NOMO-1 treated with dmso at 0.1 percent for 144 hours (cell line): ENCODE data around the gene FTO.

ENCODE experiments used
- DNase-seq: peaks from one replicate; lab custom pipeline; 2025; ENCODE audit not compliant: unreplicated experiment; lab: John Stamatoyannopoulos, UW

The FTO gene

GRCh38 chr16:53895433-53895832 is 191.5 kb downstream of the FTO start:
- DNase-seq, result no peak

- DNase-seq, result no peak
Observed at GRCh38 chr16:53895851-53896250, 191.9 kb downstream of the FTO start.

DNA sequence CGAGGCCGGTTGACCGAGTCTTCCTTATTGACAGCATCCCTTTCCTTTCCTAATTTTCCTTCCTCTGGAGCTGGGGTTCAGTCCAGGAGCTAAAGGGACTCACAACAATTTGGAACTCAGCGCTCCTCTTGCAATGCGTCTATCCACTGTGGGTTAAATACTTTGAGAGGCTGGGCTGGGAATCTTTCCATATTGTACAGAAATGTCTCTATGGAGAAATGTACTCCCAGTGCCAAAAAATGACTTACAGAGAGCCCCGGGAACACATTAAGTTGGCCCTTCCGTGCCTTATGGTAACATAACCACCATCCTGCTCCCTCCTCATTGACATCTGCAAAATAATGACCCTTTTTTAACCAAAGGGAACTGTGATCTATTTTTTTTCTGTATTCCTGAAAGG is 192.8 kb downstream of the FTO start:
- no peak for DNase-seq

DNA sequence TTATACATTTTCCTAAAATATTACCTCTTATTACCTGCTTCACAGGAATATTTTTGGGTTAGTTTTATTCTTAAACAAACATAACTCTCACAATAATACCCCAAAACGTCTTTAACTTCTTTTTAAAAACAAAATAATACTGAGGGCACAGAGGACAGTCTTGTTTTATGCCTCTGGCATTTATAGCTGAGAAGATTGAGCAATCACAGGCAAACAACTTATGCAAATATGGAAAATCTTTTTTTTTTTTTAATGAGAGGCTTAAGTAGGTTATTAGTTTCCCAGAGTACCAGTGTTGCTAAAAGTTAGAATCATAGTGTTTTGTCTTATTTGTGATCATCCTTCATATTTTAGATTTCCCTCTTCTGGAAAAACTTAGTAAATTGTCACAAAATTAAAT is 195.0 kb downstream of the FTO start:
- DNase-seq, result no peak

DNA sequence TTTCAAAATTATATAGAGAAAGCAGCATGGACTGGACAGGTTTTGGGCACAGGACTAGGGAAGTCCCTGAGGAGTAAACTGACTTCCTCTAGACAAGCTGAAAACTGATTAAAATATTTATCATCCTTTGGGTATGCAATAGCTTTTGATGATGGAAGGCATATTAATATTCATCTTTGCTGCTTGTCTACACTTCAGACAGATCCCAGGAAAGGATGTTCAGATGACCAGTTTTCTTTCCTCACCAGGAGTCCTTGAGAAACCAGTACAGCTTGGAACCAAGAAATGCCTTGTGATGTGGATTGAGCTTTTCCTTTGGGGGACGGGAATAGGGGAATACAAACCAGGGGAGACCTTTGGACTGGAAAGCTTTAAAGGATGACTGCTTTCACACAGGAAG is 195.5 kb downstream of the FTO start:
- DNase-seq, result no peak

GRCh38 chr16:53900667-53901066 is 196.7 kb downstream of the FTO start:
- DNase-seq, result no peak

GRCh38 chr16:53901408-53901807 is 197.5 kb downstream of the FTO start:
- DNase-seq, result no peak

GRCh38 chr16:53904533-53904932 is 200.6 kb downstream of the FTO start:
- no peak for DNase-seq

DNA sequence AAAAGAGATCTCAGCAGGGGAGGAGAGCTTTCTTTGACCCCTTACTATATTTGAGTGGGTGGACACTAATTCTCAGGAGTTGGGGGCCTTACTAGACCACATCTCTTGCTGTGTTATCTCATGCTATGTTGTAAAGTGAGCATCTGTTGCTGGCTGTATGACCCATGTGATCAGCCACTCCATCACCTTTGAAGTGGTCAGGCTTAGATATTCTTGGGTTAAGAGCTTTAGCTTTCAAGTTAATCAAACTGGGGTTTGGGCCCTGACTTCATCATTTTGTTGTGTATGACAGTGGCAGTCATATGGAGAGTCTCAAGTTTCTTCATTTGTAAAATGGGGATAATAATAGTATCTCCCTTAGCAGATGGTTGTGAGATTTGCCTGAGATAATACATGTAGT is 201.1 kb downstream of the FTO start:
- DNase-seq, result no peak

DNA sequence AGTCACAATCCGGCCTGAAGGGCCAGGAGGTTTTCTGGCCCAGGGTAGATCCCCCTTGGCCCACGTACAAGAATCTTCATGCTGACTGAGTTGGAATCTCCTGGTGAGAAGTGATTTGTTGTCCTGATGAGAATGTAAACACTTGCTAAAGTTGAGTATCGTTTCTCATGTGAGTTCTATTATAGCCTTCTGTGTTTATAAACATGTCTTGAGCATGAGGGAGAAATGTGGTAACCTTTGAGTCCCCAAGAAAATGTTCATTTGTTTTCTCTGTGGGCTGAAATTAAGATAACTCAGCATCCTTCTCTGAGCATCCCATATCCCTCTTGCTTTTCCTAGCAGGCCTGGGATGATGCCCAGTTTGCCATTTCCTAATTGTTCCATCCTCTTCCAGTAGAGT is 204.8 kb downstream of the FTO start:
- DNase-seq, result no peak

- no peak for DNase-seq
Observed at GRCh38 chr16:53910990-53911389, 207.0 kb downstream of the FTO start.

DNA sequence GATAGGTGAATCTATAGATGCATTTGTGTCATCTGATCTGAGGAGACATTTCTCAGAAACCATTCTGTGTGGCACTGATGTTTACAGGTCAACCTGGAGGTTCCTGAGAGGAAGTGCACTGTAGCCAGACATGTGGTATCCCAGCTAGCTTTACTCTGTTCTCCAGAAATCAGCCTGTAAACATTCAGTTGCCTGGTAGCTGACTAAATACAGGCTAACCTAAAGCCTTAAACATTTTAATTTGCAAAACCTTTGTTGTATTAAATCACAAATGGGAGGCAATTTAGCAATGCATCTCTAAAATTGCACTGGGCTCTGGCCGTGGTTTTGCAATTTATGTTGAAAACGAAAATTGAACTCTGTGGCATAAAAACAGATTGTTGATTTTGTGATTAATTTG is 207.6 kb downstream of the FTO start:
- no peak for DNase-seq

DNA sequence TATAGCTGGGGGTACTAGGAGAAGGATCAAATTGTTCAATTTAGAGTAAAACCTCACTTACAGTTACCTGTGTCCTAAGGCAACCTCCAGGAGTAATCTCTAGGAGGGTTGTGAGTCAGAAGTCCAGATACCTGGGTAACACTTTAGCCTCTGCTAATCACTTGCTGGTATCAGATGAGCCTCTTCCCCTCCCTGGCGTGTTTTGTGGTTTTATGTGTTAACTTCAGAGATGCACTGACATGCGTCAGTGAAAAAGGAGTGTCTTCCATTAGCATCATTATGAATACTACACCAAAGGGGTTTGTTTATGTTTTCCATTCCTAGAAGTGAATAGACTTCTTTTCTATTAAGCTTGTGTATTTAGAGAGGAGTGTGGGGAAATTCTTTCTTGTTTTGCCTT is 208.2 kb downstream of the FTO start:
- DNase-seq, result no peak

DNA sequence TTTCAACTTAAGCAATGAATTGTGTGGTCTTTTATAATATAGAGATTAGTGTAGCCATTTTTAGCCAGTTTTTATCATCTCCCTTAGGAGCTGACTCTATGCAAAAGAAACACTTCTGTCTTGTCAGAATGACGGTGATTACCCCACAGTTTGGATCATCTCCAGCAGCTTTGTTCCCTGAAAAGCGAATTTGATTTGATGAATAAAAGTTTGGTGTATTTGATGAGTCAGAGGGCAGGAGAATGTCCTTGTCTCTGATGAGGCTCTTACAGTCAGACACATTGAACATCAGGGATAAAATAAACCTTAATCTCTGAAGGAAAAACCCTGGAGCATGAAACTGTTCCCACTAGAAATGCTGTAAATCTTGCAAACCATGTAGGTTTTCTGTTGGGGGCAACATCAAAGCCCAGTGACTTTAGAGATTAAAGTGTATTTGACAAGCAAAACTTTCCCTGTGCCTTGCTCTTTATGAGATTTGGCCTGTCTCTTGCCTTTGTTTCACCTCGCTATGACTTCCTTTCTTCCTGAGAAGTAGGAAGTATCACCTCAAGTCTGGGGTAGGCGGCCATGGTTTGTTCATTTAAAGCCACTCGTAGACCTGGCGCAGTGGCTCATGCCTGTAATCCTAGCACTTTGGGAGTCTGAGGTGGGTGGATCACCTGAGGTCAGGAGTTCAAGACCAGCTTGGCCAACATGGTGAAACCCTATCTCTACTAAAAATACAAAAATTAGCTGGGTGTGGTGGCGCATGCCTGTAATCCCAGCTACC is 209.3 kb downstream of the FTO start:
- DNase-seq, result no peak

GRCh38 chr16:53913920-53914319 is 210.0 kb downstream of the FTO start:
- no peak for DNase-seq

GRCh38 chr16:53914736-53915135 is 210.8 kb downstream of the FTO start:
- DNase-seq, result no peak

- DNase-seq, result no peak
Observed at GRCh38 chr16:53915452-53916160, 211.7 kb downstream of the FTO start.

DNA sequence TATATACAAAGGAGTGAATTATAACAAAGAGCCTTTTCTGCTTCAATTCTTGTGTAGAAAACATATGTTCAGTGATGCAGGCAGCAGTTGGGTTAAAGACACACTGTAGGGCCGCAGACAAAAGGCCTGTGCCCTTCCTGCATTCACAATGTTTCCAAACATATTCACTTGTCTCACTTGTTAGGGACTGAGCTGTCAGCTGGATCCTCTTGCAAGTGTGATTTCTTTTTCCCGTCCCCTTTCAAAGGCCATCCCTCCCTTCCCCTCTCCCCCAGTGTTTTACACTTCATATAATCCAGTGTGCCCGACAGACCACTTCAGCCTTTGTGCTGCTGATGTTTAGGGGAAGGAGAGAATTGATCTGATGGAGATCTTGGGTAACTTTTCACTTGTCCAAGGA is 217.0 kb downstream of the FTO start:
- no peak for DNase-seq

- DNase-seq, result no peak
Observed at GRCh38 chr16:53922067-53922806, 218.3 kb downstream of the FTO start.

DNA sequence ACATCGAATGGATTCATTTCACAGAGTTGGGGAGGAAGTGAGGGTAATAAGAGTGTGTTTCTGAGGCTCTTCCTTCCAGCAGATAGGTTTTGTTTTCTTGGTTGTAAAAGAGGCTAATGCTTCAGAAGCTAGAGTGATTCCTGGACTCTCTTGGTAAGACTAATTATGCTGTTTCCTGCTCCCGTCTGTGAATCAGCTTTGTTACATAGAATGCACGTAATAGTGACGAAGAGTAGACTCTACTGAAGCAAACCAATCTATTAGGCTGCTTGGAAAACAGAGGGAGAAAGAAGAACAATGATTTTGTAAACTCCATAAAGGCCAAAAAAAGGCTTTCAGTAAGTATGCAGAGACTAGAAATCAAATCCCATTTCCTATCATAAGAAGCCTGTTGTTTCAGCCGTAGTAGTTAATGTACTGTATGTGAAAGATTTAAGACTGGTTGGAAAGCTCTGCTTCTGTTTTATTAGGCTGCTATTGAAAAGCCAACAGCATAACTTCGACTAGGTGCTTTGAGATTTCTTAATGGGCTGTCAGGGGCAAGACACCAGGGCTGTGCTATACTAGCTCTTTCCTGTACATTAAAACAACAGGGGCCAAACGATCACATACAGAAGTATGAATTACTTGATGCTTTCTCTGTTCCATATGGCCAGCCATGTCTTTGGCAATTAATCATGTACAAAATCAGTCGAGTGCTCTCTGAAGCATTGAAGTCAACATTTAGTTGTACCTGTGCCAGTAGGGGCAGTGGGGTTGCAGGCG is 219.0 kb downstream of the FTO start:
- DNase-seq, result no peak
